Subcutaneous abdominal adipose tissue (tissue), 5 donors: Measurements from ENCODE around the gene AADAC.
"Not testable (repeated sequence)": the region's sequence is repeated elsewhere in the genome, so short reads cannot be mapped to it uniquely, and the experiment has no call there.

ENCODE experiments used
- H3K27ac ChIP-seq: one replicate; pipeline ENCODE4 v1.7.0; 2013; ENCODE audit warnings: low read depth, mild to moderate bottlenecking, inconsistent platforms, low read length, moderate library complexity
- H3K27me3 ChIP-seq, 5 donors: one replicate each; pipeline ENCODE4 v1.7.0; 2013; ENCODE audit warnings: low read length in 5 of 5, inconsistent platforms in 1 of 5; ENCODE audit not compliant: control insufficient read depth in 5 of 5, insufficient read depth in 4 of 5
- H3K36me3 ChIP-seq, 5 donors: one replicate each; pipeline ENCODE4 v1.7.0; 2013; ENCODE audit warnings: low read length in 5 of 5; ENCODE audit not compliant: control insufficient read depth in 5 of 5, insufficient read depth in 5 of 5
- H3K4me1 ChIP-seq, 5 donors: one replicate each; pipeline ENCODE4 v1.7.0; 2013; ENCODE audit warnings: low read length in 5 of 5, mild to moderate bottlenecking in 3 of 5, moderate library complexity in 1 of 5; ENCODE audit not compliant: control insufficient read depth in 5 of 5, insufficient read depth in 5 of 5
- H3K4me3 ChIP-seq, 5 donors: one replicate each; pipeline ENCODE4 v1.7.0; 2013; ENCODE audit warnings: low read length in 5 of 5, low read depth in 1 of 5
- H3K9ac ChIP-seq, 5 donors: one replicate each; pipeline ENCODE4 v1.7.0; 2013; ENCODE audit warnings: low read length in 5 of 5, mild to moderate bottlenecking in 4 of 5, moderate library complexity in 3 of 5
- H3K9me3 ChIP-seq, 5 donors: one replicate each; pipeline ENCODE4 v1.7.0; 2013; ENCODE audit warnings: low read length in 5 of 5; ENCODE audit not compliant: control insufficient read depth in 5 of 5
- donor health status: healthy.
- donor health status: healthy.
- donor health status: healthy.
- donor health status: healthy.
- donor health status: healthy.

AADAC gene

GRCh38 chr3:151866711-151867410 is 52.9 kb downstream of the AADAC start:
- H3K4me3 ChIP-seq, result no peak overlapping the region
- no peak overlapping the region for H3K9ac ChIP-seq
- no peak overlapping the region for H3K27ac ChIP-seq
- H3K4me1 ChIP-seq, result peaks cover 0 to 33% (median 11%) of the 10 kb centered on the region in 5 donors
- no peaks in the 10 kb centered on the region for H3K36me3 ChIP-seq
- H3K27me3 ChIP-seq, result no peaks in the 10 kb centered on the region
- H3K9me3 ChIP-seq, result no peaks in the 10 kb centered on the region

- no peak overlapping the region for H3K27ac ChIP-seq
- H3K4me1 ChIP-seq, result peaks cover 0 to 33% (median 11%) of the 10 kb centered on the region in 5 donors
- H3K36me3 ChIP-seq, result no peaks in the 10 kb centered on the region
- H3K9ac ChIP-seq, result no peak overlapping the region
- H3K4me3 ChIP-seq, result no peak overlapping the region
- no peaks in the 10 kb centered on the region for H3K27me3 ChIP-seq
- H3K9me3 ChIP-seq, result no peaks in the 10 kb centered on the region
These were observed 53.8 kb downstream of the AADAC start for GRCh38 chr3:151867666-151868065.

- H3K4me1 ChIP-seq, result peaks cover 0 to 39% (median 8%) of the 10 kb centered on the region in 5 donors
- peak overlapping the region in 1 of 5 donors; percentile 41 for H3K9ac ChIP-seq
- no peaks in the 10 kb centered on the region for H3K9me3 ChIP-seq
- no peaks in the 10 kb centered on the region for H3K27me3 ChIP-seq
- H3K27ac ChIP-seq, result no peak overlapping the region
- H3K36me3 ChIP-seq, result no peaks in the 10 kb centered on the region
- no peak overlapping the region for H3K4me3 ChIP-seq
These were observed 55.3 kb downstream of the AADAC start for GRCh38 chr3:151869181-151869580.

- H3K4me3 ChIP-seq, result peak overlapping the region in 2 of 5 donors; percentile 23 to 25
- peaks cover 0 to 28% (median 5%) of the 10 kb centered on the region in 5 donors for H3K4me1 ChIP-seq
- no peaks in the 10 kb centered on the region for H3K9me3 ChIP-seq
- no peaks in the 10 kb centered on the region for H3K27me3 ChIP-seq
- H3K36me3 ChIP-seq, result no peaks in the 10 kb centered on the region
- H3K27ac ChIP-seq, result no peak overlapping the region
- no peak overlapping the region for H3K9ac ChIP-seq
These were observed 57.9 kb downstream of the AADAC start for GRCh38 chr3:151871639-151872468.

GRCh38 chr3:151873398-151873797 is 59.5 kb downstream of the AADAC start, which contains the start of gene SUCNR1:
TSS of gene SUCNR1 (plus strand) at chr3:151873643. CDS start at chr3:151879893, 6,250 bp downstream.
- Histone ChIP-seq H3K9ac (no peak within 1 kb of the TSS), H3K4me1 (peaks cover 0 to 27% (median 8%) of the 10 kb centered on the region in 5 donors)

GRCh38 chr3:151874079-151874478 is 60.2 kb downstream of the AADAC start:
- Histone ChIP-seq H3K4me3 (peak overlapping the region in 1 of 5 donors; percentile 12), H3K4me1 (peaks cover 0 to 20% (median 5%) of the 10 kb centered on the region in 5 donors)
- not testable (repeated sequence) for H3K9me3 ChIP-seq, H3K9ac ChIP-seq, H3K36me3 ChIP-seq, H3K27me3 ChIP-seq, H3K27ac ChIP-seq

More at GRCh38 chr3:151873398-151873797, 59.5 kb downstream of the AADAC start, which contains the start of gene SUCNR1:
- Histone ChIP-seq H3K36me3 (no peaks in the 10 kb centered on the region), H3K27me3 (no peaks in the 10 kb centered on the region), H3K27ac (no peak within 1 kb of the TSS), H3K4me3 (peak within 1 kb of the TSS in 2 of 5 donors; percentile 3 to 47), H3K9me3 (no peaks in the 10 kb centered on the region)

GRCh38 chr3:151875759-151876158 is 61.8 kb downstream of the AADAC start:
- no peak overlapping the region for H3K9ac ChIP-seq
- H3K27me3 ChIP-seq, result no peaks in the 10 kb centered on the region
- H3K4me3 ChIP-seq, result peak overlapping the region in 3 of 5 donors; percentile 7 to 54 (median 37)
- H3K4me1 ChIP-seq, result peaks cover 0 to 13% (median 3%) of the 10 kb centered on the region in 5 donors
- no peaks in the 10 kb centered on the region for H3K36me3 ChIP-seq
- no peak overlapping the region for H3K27ac ChIP-seq
- no peaks in the 10 kb centered on the region for H3K9me3 ChIP-seq

GRCh38 chr3:151877269-151877668 is 63.4 kb downstream of the AADAC start:
- H3K4me3 ChIP-seq, result no peak overlapping the region
- no peaks in the 10 kb centered on the region for H3K9me3 ChIP-seq
- H3K9ac ChIP-seq, result no peak overlapping the region
- H3K27ac ChIP-seq, result no peak overlapping the region
- peaks cover 0 to 7% (median 0%) of the 10 kb centered on the region in 5 donors for H3K4me1 ChIP-seq
- no peaks in the 10 kb centered on the region for H3K27me3 ChIP-seq
- H3K36me3 ChIP-seq, result no peaks in the 10 kb centered on the region
